ENCODE measurements around the gene RBP2. TPM values are rescaled to one million over a fixed set of nuclear protein-coding genes. Genes with fewer than 3 reads are reported as not detected.

Gene RBP2
- total RNA-seq, 6 experiments from 2014 or later: not detected

- no peak overlapping the region for H3K4me3 Mint-ChIP-seq
- peaks cover 1% of the 10 kb centered on the region; the same call in 1 of the 2 replicates for H3K27me3 Mint-ChIP-seq (ENCODE audit: insufficient read depth)
- TF ChIP-seq, protein P1, sequence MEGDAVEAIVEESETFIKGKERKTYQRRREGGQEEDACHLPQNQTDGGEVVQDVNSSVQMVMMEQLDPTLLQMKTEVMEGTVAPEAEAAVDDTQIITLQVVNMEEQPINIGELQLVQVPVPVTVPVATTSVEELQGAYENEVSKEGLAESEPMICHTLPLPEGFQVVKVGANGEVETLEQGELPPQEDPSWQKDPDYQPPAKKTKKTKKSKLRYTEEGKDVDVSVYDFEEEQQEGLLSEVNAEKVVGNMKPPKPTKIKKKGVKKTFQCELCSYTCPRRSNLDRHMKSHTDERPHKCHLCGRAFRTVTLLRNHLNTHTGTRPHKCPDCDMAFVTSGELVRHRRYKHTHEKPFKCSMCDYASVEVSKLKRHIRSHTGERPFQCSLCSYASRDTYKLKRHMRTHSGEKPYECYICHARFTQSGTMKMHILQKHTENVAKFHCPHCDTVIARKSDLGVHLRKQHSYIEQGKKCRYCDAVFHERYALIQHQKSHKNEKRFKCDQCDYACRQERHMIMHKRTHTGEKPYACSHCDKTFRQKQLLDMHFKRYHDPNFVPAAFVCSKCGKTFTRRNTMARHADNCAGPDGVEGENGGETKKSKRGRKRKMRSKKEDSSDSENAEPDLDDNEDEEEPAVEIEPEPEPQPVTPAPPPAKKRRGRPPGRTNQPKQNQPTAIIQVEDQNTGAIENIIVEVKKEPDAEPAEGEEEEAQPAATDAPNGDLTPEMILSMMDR (IDR thresholded peaks at IDR 0.05): no peak
- no peak for DNase-seq
- H3K36me3 Mint-ChIP-seq (ENCODE audit: low read depth): no peaks in the 10 kb centered on the region
- no peaks in the 10 kb centered on the region for H3K9me3 Mint-ChIP-seq
- H3K27ac Mint-ChIP-seq: no peak overlapping the region
- no peaks in the 10 kb centered on the region for H3K4me1 Mint-ChIP-seq (ENCODE audit: low read depth)
Measured at GRCh38 chr3:139425745-139426400, 50.4 kb downstream of the RBP2 start.

GRCh38 chr3:139423232-139423631 lies 53.1 kb downstream of the RBP2 start:
- H3K4me1 Mint-ChIP-seq (ENCODE audit: low read depth): no peaks in the 10 kb centered on the region
- no peak overlapping the region for H3K27ac Mint-ChIP-seq
- H3K9me3 Mint-ChIP-seq: no peaks in the 10 kb centered on the region
- DNase-seq: no peak
- H3K4me3 Mint-ChIP-seq: no peak overlapping the region
- TF ChIP-seq, protein P1 (IDR thresholded peaks at IDR 0.05): no peak
- H3K27me3 Mint-ChIP-seq (ENCODE audit: insufficient read depth): no peaks in the 10 kb centered on the region; the same call in 1 of the 2 replicates
- no peaks in the 10 kb centered on the region for H3K36me3 Mint-ChIP-seq (ENCODE audit: low read depth)

DNA sequence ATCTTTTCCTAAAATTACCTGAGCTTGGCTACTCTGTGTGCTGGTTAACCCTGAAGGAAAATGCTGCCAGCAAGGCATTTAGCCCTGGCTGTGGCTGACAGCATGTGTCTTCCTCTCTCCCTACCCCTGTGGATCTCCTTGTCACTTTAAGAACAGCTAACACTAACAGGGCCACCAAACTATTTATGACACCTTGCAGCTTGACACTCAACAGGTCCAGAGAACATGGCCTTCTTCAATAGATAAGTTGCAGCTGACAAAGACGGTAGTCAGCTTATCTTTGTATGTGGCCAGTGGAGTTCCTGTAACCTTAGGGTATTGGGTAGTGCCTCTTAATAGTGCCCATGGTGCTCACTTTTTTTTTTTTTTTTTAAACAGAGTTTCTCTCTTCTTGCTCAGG lies 54.9 kb downstream of the RBP2 start:
- Mint-ChIP-seq H3K9me3 (no peaks in the 10 kb centered on the region), H3K4me3 (no peak overlapping the region), H3K27me3 (ENCODE audit: insufficient read depth) (no peaks in the 10 kb centered on the region), H3K4me1 (ENCODE audit: low read depth) (no peaks in the 10 kb centered on the region), H3K27ac (no peak overlapping the region), H3K36me3 (ENCODE audit: low read depth) (no peaks in the 10 kb centered on the region)
- TF ChIP-seq, protein P1 (IDR thresholded peaks at IDR 0.05): no peak
- DNase-seq: no peak

- H3K27me3 Mint-ChIP-seq (ENCODE audit: insufficient read depth): no peaks in the 10 kb centered on the region
- TF ChIP-seq, protein P1 (IDR thresholded peaks at IDR 0.05): no peak
- no peaks in the 10 kb centered on the region for H3K4me1 Mint-ChIP-seq (ENCODE audit: low read depth)
- H3K36me3 Mint-ChIP-seq (ENCODE audit: low read depth): no peaks in the 10 kb centered on the region
- DNase-seq: no peak
- H3K27ac Mint-ChIP-seq: no peak overlapping the region
- H3K9me3 Mint-ChIP-seq: no peaks in the 10 kb centered on the region
- no peak overlapping the region for H3K4me3 Mint-ChIP-seq
Measured at GRCh38 chr3:139421040-139421439, 55.3 kb downstream of the RBP2 start.

GRCh38 chr3:139418144-139418543 lies 58.2 kb downstream of the RBP2 start:
- TF ChIP-seq, protein P1 (IDR thresholded peaks at IDR 0.05): no peak
- Mint-ChIP-seq H3K36me3 (ENCODE audit: low read depth) (no peaks in the 10 kb centered on the region), H3K9me3 (peaks cover 7% of the 10 kb centered on the region; the same call in 1 of the 2 replicates), H3K27ac (no peak overlapping the region), H3K4me3 (no peak overlapping the region), H3K27me3 (ENCODE audit: insufficient read depth) (peaks cover 2% of the 10 kb centered on the region; the same call in 1 of the 2 replicates), H3K4me1 (ENCODE audit: low read depth) (no peaks in the 10 kb centered on the region)
- no peak for DNase-seq

Data from HFFc6 (cell line).